Fibroblast of lung (primary cell): Measurements from ENCODE around the gene CERKL.

ENCODE experiments used
- EZH2 ChIP-seq: IDR thresholded peaks from 2 replicates; pipeline ENCODE4 v1.5.1; 2012; ENCODE audit warnings: low read length, control low read depth, mild to moderate bottlenecking; ENCODE audit errors: missing control alignments
- TF ChIP-seq, protein P1 (sequence below), 2 donors: IDR thresholded peaks in 1 of 2; conservative IDR thresholded peaks in 1 of 2; 1 replicate in 1 of 2; 2 replicates in 1 of 2; pipeline ENCODE4 v1.5.1; 2011 to 2012; ENCODE audit warnings: low read length in 2 of 2, control low read depth in 1 of 2, inconsistent platforms in 1 of 2, low read depth in 1 of 2, mild to moderate bottlenecking in 1 of 2

- TF ChIP-seq, protein P1, sequence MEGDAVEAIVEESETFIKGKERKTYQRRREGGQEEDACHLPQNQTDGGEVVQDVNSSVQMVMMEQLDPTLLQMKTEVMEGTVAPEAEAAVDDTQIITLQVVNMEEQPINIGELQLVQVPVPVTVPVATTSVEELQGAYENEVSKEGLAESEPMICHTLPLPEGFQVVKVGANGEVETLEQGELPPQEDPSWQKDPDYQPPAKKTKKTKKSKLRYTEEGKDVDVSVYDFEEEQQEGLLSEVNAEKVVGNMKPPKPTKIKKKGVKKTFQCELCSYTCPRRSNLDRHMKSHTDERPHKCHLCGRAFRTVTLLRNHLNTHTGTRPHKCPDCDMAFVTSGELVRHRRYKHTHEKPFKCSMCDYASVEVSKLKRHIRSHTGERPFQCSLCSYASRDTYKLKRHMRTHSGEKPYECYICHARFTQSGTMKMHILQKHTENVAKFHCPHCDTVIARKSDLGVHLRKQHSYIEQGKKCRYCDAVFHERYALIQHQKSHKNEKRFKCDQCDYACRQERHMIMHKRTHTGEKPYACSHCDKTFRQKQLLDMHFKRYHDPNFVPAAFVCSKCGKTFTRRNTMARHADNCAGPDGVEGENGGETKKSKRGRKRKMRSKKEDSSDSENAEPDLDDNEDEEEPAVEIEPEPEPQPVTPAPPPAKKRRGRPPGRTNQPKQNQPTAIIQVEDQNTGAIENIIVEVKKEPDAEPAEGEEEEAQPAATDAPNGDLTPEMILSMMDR (conservative IDR thresholded peaks at IDR 0.05 in 1 of 2, IDR thresholded peaks at IDR 0.05 in 1 of 2; ENCODE audit: low read depth in 1 of 2, low read length in 2 of 2), result no peak
- no peak for TF ChIP-seq EZH2
Measured at GRCh38 chr2:181581534-181581933, 75.4 kb downstream of the CERKL start.
